ENCODE measurements around the gene SPSB4. TPM values are rescaled to one million over a fixed set of nuclear protein-coding genes. Genes with fewer than 3 reads are reported as not detected.

Gene SPSB4
- total RNA-seq, 1 donor from 2014 or later: not detected

GRCh38 chr3:141078200-141078599 is 27.1 kb downstream of the SPSB4 start:
- no peak overlapping the region for H3K4me3 ChIP-seq
- peak in 1 of 2 donors; percentile 52 for DNase-seq (ENCODE audit: low spot score in 2 of 2)

DNA sequence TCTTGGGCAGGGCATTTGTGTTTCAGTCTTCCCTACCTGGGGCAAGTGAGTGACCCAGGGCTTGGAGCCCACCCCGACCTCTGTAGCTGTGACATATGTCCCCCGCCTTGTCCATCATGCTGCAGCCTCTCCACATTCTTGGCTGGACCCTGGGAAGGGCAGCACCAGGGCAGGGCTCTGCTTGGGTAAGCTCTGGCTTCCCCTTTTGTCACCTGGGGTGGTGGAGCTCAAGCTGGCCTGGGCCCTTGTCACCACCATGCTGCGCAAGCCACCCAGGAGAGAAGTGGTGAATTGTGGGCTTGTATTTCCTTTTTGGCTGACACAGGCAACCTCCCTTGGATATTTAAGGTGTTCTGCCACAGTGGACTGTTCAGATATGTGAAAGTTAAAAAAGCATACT is 29.3 kb downstream of the SPSB4 start:
- intact Hi-C loops (cut with DNase I): no loop called here
- Histone ChIP-seq H3K27me3 (no peaks in the 10 kb centered on the region), H3K9me3 (no peaks in the 10 kb centered on the region), H3K27ac (no peak overlapping the region), H3K36me3 (no peaks in the 10 kb centered on the region), H3K4me3 (no peak overlapping the region), H3K4me1 (peaks cover 4 to 19% of the 10 kb centered on the region in 2 donors)
- peak in 1 of 2 donors; percentile 45 for DNase-seq (ENCODE audit: low spot score in 2 of 2)
- TF ChIP-seq, protein P1, sequence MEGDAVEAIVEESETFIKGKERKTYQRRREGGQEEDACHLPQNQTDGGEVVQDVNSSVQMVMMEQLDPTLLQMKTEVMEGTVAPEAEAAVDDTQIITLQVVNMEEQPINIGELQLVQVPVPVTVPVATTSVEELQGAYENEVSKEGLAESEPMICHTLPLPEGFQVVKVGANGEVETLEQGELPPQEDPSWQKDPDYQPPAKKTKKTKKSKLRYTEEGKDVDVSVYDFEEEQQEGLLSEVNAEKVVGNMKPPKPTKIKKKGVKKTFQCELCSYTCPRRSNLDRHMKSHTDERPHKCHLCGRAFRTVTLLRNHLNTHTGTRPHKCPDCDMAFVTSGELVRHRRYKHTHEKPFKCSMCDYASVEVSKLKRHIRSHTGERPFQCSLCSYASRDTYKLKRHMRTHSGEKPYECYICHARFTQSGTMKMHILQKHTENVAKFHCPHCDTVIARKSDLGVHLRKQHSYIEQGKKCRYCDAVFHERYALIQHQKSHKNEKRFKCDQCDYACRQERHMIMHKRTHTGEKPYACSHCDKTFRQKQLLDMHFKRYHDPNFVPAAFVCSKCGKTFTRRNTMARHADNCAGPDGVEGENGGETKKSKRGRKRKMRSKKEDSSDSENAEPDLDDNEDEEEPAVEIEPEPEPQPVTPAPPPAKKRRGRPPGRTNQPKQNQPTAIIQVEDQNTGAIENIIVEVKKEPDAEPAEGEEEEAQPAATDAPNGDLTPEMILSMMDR (IDR thresholded peaks at IDR 0.05): no peak

More at GRCh38 chr3:141078200-141078599, 27.1 kb downstream of the SPSB4 start:
- Histone ChIP-seq H3K9me3 (no peaks in the 10 kb centered on the region), H3K4me1 (peaks cover 4 to 13% of the 10 kb centered on the region in 2 donors), H3K27me3 (no peaks in the 10 kb centered on the region), H3K27ac (no peak overlapping the region), H3K36me3 (no peaks in the 10 kb centered on the region)
- intact Hi-C loops (cut with DNase I): no loop called here
- TF ChIP-seq, protein P1 (IDR thresholded peaks at IDR 0.05): no peak

DNA sequence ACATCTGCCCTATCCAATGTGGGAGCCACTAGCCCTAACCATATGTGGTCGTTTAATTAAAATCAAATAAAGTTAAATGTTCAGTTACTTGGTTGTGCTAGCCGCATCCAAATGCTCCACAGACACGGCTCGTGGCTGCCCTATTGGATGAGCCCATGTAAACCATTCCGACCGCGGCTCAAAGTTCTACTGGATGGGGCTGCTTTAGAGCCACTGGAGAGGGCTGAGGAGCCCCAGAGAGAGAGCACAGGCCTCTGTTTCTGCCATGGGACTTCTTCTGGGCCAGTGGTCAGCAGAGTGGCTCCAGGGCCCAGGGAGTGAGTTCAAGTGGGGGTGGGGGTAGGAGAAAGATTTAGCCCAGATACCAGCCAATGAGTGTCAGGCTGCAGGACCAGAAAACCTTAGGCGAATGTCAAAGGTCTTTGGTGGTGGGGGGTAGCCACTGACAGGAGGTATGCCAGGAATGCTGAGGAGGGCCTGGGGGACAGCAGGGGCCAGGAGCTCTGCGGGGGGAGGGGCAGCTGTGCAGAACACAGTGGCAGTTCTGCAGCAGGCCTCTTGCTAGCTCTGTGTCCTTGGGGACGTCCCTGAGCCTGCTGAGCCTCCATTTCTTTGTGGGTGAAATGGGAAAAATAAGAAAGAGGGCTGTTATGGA is 30.1 kb downstream of the SPSB4 start:
- no peaks in the 10 kb centered on the region for H3K9me3 ChIP-seq
- H3K27ac ChIP-seq: no peak overlapping the region
- H3K4me1 ChIP-seq: peaks cover 4 to 19% of the 10 kb centered on the region in 2 donors
- TF ChIP-seq, protein P1 (IDR thresholded peaks at IDR 0.05): no peak
- DNase-seq (ENCODE audit: low spot score in 2 of 2): peak in 1 of 2 donors; percentile 50
- intact Hi-C loops (cut with DNase I): no loop called here
- no peak overlapping the region for H3K4me3 ChIP-seq
- H3K27me3 ChIP-seq: no peaks in the 10 kb centered on the region
- no peaks in the 10 kb centered on the region for H3K36me3 ChIP-seq

- Histone ChIP-seq H3K36me3 (no peaks in the 10 kb centered on the region), H3K4me1 (peaks cover 4 to 22% of the 10 kb centered on the region in 2 donors), H3K27me3 (no peaks in the 10 kb centered on the region), H3K27ac (no peak overlapping the region), H3K9me3 (no peaks in the 10 kb centered on the region), H3K4me3 (no peak overlapping the region)
- intact Hi-C loops (cut with DNase I): no loop called here
- TF ChIP-seq, protein P1 (IDR thresholded peaks at IDR 0.05): no peak
- peak in 1 of 2 donors; percentile 40 for DNase-seq (ENCODE audit: low spot score in 2 of 2)
These were observed 30.9 kb downstream of the SPSB4 start for GRCh38 chr3:141082064-141082463.

DNA sequence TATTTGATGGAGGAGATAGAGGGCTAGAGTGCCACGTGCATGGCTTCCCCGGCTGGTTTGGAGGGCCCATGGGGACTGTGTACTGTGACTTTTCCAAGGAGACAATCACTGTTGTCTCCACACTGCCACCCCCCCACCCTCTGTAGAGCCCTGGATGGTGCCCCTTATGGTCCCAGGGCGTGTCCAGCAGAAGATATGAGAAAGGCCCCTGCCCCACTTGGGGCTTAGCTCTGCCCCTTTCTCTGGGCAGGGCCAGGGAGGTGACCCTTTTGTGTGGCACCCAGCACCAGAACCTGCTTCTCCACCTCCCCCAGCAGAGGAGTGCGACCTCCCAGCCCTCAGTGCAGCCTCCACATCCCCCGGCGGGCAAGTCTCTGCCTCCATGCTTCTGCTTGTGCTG is 32.1 kb downstream of the SPSB4 start:
- intact Hi-C loops (cut with DNase I): no loop called here
- peaks cover 0 to 13% of the 10 kb centered on the region in 2 donors for H3K4me1 ChIP-seq

More for the DNA sequence above, 32.1 kb downstream of the SPSB4 start:
- Histone ChIP-seq H3K27ac (peak overlapping the region in 1 of 2 donors; percentile 61), H3K9me3 (no peaks in the 10 kb centered on the region), H3K27me3 (no peaks in the 10 kb centered on the region), H3K4me3 (no peak overlapping the region), H3K36me3 (no peaks in the 10 kb centered on the region)
- DNase-seq (ENCODE audit: low spot score in 2 of 2): peak in 1 of 2 donors; percentile 48
- TF ChIP-seq, protein P1 (IDR thresholded peaks at IDR 0.05): no peak
